ENCODE results near the gene COL1A2. TPM values are rescaled to one million over a fixed set of nuclear protein-coding genes. Genes with fewer than 3 reads are reported as not detected.

The COL1A2 gene
- 40.8 TPM for polyA plus RNA-seq (2013, experiment 1 of 2)
- polyA plus RNA-seq (2013, experiment 2 of 2): 39.1 TPM

- Histone ChIP-seq H3K9ac (ENCODE audit: low read depth, low read length, poor library complexity) (peak within 1 kb of the TSS; percentile 63), H3K4me1 (ENCODE audit: control insufficient read depth in 2 of 2, insufficient read depth in 1 of 2, low read depth in 1 of 2, low read length in 2 of 2) (peaks cover 14 to 15% of the 10 kb centered on the region in 2 donors), H3K4ac (ENCODE audit: low read length) (peak within 1 kb of the TSS; percentile 37), H3K36me3 (replicated peaks in 1 of 2; ENCODE audit: control insufficient read depth in 2 of 2, insufficient read depth in 2 of 2, low read length in 2 of 2) (no peaks in the 10 kb centered on the region), H2BK15ac (ENCODE audit: low read length) (peak within 1 kb of the TSS; percentile 96), H3K14ac (ENCODE audit: low read length) (peak within 1 kb of the TSS; percentile 56), H3K4me3 (ENCODE audit: low read length in 2 of 2) (peak within 1 kb of the TSS; percentile 47 to 76), H3K27ac (replicated peaks; ENCODE audit: low read length) (peak within 1 kb of the TSS; percentile 64), H2BK12ac (ENCODE audit: low read length) (peak within 1 kb of the TSS; percentile 84), H2BK120ac (ENCODE audit: low read depth, low read length) (no peak within 1 kb of the TSS), H3K4me2 (ENCODE audit: insufficient read depth, low read length, poor library complexity, severe bottlenecking) (peak within 1 kb of the TSS; percentile 82), H3K9me3 (replicated peaks in 1 of 2; ENCODE audit: control insufficient read depth in 2 of 2, insufficient read depth in 1 of 2, low read depth in 1 of 2, low read length in 2 of 2) (no peaks in the 10 kb centered on the region), H2AFZ (ENCODE audit: low read length) (peak within 1 kb of the TSS; percentile 41), H3K27me3 (ENCODE audit: control insufficient read depth in 3 of 3, insufficient read depth in 3 of 3, low read depth in 1 of 3, low read length in 3 of 3) (no peaks in the 10 kb centered on the region), H3K79me1 (ENCODE audit: low read depth, low read length) (peaks cover 2% of the 10 kb centered on the region), H4K91ac (ENCODE audit: low read depth, low read length, poor library complexity) (no peak within 1 kb of the TSS), H2AK5ac (ENCODE audit: low read depth, low read length) (peak within 1 kb of the TSS; percentile 74), H3K23ac (ENCODE audit: low read depth, low read length, poor library complexity) (no peak within 1 kb of the TSS), H2BK5ac (ENCODE audit: low read length) (peak within 1 kb of the TSS; percentile 87), H4K8ac (ENCODE audit: low read depth, low read length) (peak within 1 kb of the TSS; percentile 72), H3K18ac (ENCODE audit: low read length) (peak within 1 kb of the TSS; percentile 85)
- no CpG with 5 or more reads among the region's 32 CpGs for whole genome bisulfite sequencing, 2 donors (ENCODE audit: extremely low coverage in 2 of 2, insufficient read length in 2 of 2, insufficient replicate concordance in 1 of 2)
- peak; percentile 63 for DNase-seq (ENCODE audit: low spot score)
Observed at GRCh38 chr7:94394437-94395140, at the start of gene COL1A2. COL1A2 (plus strand) TSS chr7:94394895; CDS start chr7:94395032, 137 bp downstream.

GRCh38 chr7:94345907-94346306, 48.8 kb upstream of the COL1A2 start:
- no peak overlapping the region for H2AK5ac ChIP-seq (ENCODE audit: low read depth, low read length)
- H3K27me3 ChIP-seq (ENCODE audit: control insufficient read depth in 3 of 3, insufficient read depth in 3 of 3, low read depth in 1 of 3, low read length in 3 of 3): no peaks in the 10 kb centered on the region
- H2AFZ ChIP-seq (ENCODE audit: low read length): no peak overlapping the region
- peaks cover 0 to 3% of the 10 kb centered on the region in 2 donors for H3K4me1 ChIP-seq (ENCODE audit: control insufficient read depth in 2 of 2, insufficient read depth in 1 of 2, low read depth in 1 of 2, low read length in 2 of 2)
- H3K9me3 ChIP-seq (replicated peaks in 1 of 2; ENCODE audit: control insufficient read depth in 2 of 2, insufficient read depth in 1 of 2, low read depth in 1 of 2, low read length in 2 of 2): no peaks in the 10 kb centered on the region
- DNase-seq (ENCODE audit: low spot score): no peak
- H3K18ac ChIP-seq (ENCODE audit: low read length): no peak overlapping the region
- no peak overlapping the region for H3K4me2 ChIP-seq (ENCODE audit: insufficient read depth, low read length, poor library complexity, severe bottlenecking)
- H3K4me3 ChIP-seq (ENCODE audit: low read length in 2 of 2): no peak overlapping the region
- no peaks in the 10 kb centered on the region for H3K36me3 ChIP-seq (replicated peaks in 1 of 2; ENCODE audit: control insufficient read depth in 2 of 2, insufficient read depth in 2 of 2, low read length in 2 of 2)
- no peak overlapping the region for H4K91ac ChIP-seq (ENCODE audit: low read depth, low read length, poor library complexity)
- H3K79me1 ChIP-seq (ENCODE audit: low read depth, low read length): no peaks in the 10 kb centered on the region
- no peak overlapping the region for H3K23ac ChIP-seq (ENCODE audit: low read depth, low read length, poor library complexity)
- H2BK15ac ChIP-seq (ENCODE audit: low read length): no peak overlapping the region
- no peak overlapping the region for H2BK12ac ChIP-seq (ENCODE audit: low read length)
- no peak overlapping the region for H3K9ac ChIP-seq (ENCODE audit: low read depth, low read length, poor library complexity)
- no peak overlapping the region for H3K27ac ChIP-seq (replicated peaks; ENCODE audit: low read length)
- H3K4ac ChIP-seq (ENCODE audit: low read length): no peak overlapping the region
- no peak overlapping the region for H2BK120ac ChIP-seq (ENCODE audit: low read depth, low read length)
- H3K14ac ChIP-seq (ENCODE audit: low read length): no peak overlapping the region
- no peak overlapping the region for H4K8ac ChIP-seq (ENCODE audit: low read depth, low read length)
- H2BK5ac ChIP-seq (ENCODE audit: low read length): no peak overlapping the region

- no peak overlapping the region for H3K27ac ChIP-seq (replicated peaks; ENCODE audit: low read length)
- H3K9ac ChIP-seq (ENCODE audit: low read depth, low read length, poor library complexity): no peak overlapping the region
- H2AFZ ChIP-seq (ENCODE audit: low read length): no peak overlapping the region
- no peak overlapping the region for H3K4me3 ChIP-seq (ENCODE audit: low read length in 2 of 2)
- H2BK12ac ChIP-seq (ENCODE audit: low read length): no peak overlapping the region
- no peaks in the 10 kb centered on the region for H3K9me3 ChIP-seq (replicated peaks in 1 of 2; ENCODE audit: control insufficient read depth in 2 of 2, insufficient read depth in 1 of 2, low read depth in 1 of 2, low read length in 2 of 2)
- no peak for DNase-seq (ENCODE audit: low spot score)
- H3K4ac ChIP-seq (ENCODE audit: low read length): no peak overlapping the region
- H2BK15ac ChIP-seq (ENCODE audit: low read length): no peak overlapping the region
- no CpG with 5 or more reads among the region's 3 CpGs for WGBS, 2 donors (ENCODE audit: extremely low coverage in 2 of 2, insufficient read length in 2 of 2, insufficient replicate concordance in 1 of 2)
- peaks cover 0 to 3% of the 10 kb centered on the region in 2 donors for H3K4me1 ChIP-seq (ENCODE audit: control insufficient read depth in 2 of 2, insufficient read depth in 1 of 2, low read depth in 1 of 2, low read length in 2 of 2)
- no peak overlapping the region for H2AK5ac ChIP-seq (ENCODE audit: low read depth, low read length)
- no peak overlapping the region for H3K23ac ChIP-seq (ENCODE audit: low read depth, low read length, poor library complexity)
- H3K18ac ChIP-seq (ENCODE audit: low read length): no peak overlapping the region
- no peak overlapping the region for H2BK120ac ChIP-seq (ENCODE audit: low read depth, low read length)
- no peaks in the 10 kb centered on the region for H3K27me3 ChIP-seq (ENCODE audit: control insufficient read depth in 3 of 3, insufficient read depth in 3 of 3, low read depth in 1 of 3, low read length in 3 of 3)
- no peak overlapping the region for H4K91ac ChIP-seq (ENCODE audit: low read depth, low read length, poor library complexity)
- no peaks in the 10 kb centered on the region for H3K36me3 ChIP-seq (replicated peaks in 1 of 2; ENCODE audit: control insufficient read depth in 2 of 2, insufficient read depth in 2 of 2, low read length in 2 of 2)
- no peak overlapping the region for H2BK5ac ChIP-seq (ENCODE audit: low read length)
- H3K4me2 ChIP-seq (ENCODE audit: insufficient read depth, low read length, poor library complexity, severe bottlenecking): no peak overlapping the region
- H3K79me1 ChIP-seq (ENCODE audit: low read depth, low read length): no peaks in the 10 kb centered on the region
- no peak overlapping the region for H4K8ac ChIP-seq (ENCODE audit: low read depth, low read length)
- H3K14ac ChIP-seq (ENCODE audit: low read length): no peak overlapping the region
Observed at GRCh38 chr7:94348142-94348541, 46.6 kb upstream of the COL1A2 start.

GRCh38 chr7:94350734-94351133, 44.0 kb upstream of the COL1A2 start:
- no peak overlapping the region for H2BK5ac ChIP-seq (ENCODE audit: low read length)
- no peak overlapping the region for H3K4me2 ChIP-seq (ENCODE audit: insufficient read depth, low read length, poor library complexity, severe bottlenecking)
- no CpG with 5 or more reads among the region's 1 CpG for WGBS, 2 donors (ENCODE audit: extremely low coverage in 2 of 2, insufficient read length in 2 of 2, insufficient replicate concordance in 1 of 2)
- no peak overlapping the region for H3K27ac ChIP-seq (replicated peaks; ENCODE audit: low read length)
- H3K9ac ChIP-seq (ENCODE audit: low read depth, low read length, poor library complexity): no peak overlapping the region
- no peak overlapping the region for H2AK5ac ChIP-seq (ENCODE audit: low read depth, low read length)
- no peaks in the 10 kb centered on the region for H3K36me3 ChIP-seq (replicated peaks in 1 of 2; ENCODE audit: control insufficient read depth in 2 of 2, insufficient read depth in 2 of 2, low read length in 2 of 2)
- H3K4me3 ChIP-seq (ENCODE audit: low read length in 2 of 2): no peak overlapping the region
- H3K4ac ChIP-seq (ENCODE audit: low read length): no peak overlapping the region
- no peak overlapping the region for H2BK120ac ChIP-seq (ENCODE audit: low read depth, low read length)
- H2AFZ ChIP-seq (ENCODE audit: low read length): no peak overlapping the region
- no peak overlapping the region for H4K8ac ChIP-seq (ENCODE audit: low read depth, low read length)
- no peaks in the 10 kb centered on the region for H3K27me3 ChIP-seq (ENCODE audit: control insufficient read depth in 3 of 3, insufficient read depth in 3 of 3, low read depth in 1 of 3, low read length in 3 of 3)
- H3K79me1 ChIP-seq (ENCODE audit: low read depth, low read length): no peaks in the 10 kb centered on the region
- no peak overlapping the region for H3K23ac ChIP-seq (ENCODE audit: low read depth, low read length, poor library complexity)
- no peak overlapping the region for H2BK12ac ChIP-seq (ENCODE audit: low read length)
- H3K14ac ChIP-seq (ENCODE audit: low read length): no peak overlapping the region
- H3K18ac ChIP-seq (ENCODE audit: low read length): no peak overlapping the region
- H3K4me1 ChIP-seq (ENCODE audit: control insufficient read depth in 2 of 2, insufficient read depth in 1 of 2, low read depth in 1 of 2, low read length in 2 of 2): peaks cover 0 to 3% of the 10 kb centered on the region in 2 donors
- H4K91ac ChIP-seq (ENCODE audit: low read depth, low read length, poor library complexity): no peak overlapping the region
- no peak for DNase-seq (ENCODE audit: low spot score)
- H3K9me3 ChIP-seq (replicated peaks in 1 of 2; ENCODE audit: control insufficient read depth in 2 of 2, insufficient read depth in 1 of 2, low read depth in 1 of 2, low read length in 2 of 2): no peaks in the 10 kb centered on the region
- no peak overlapping the region for H2BK15ac ChIP-seq (ENCODE audit: low read length)

Measured in neuronal stem cell (in vitro differentiated cells).